ENCODE data around the gene DNAJC25. TPM values are rescaled to one million over a fixed set of nuclear protein-coding genes. Genes with fewer than 3 reads are reported as not detected.

Gene DNAJC25
- total RNA-seq, 1 donor from 2014 or later, result 12.2 TPM

DNA sequence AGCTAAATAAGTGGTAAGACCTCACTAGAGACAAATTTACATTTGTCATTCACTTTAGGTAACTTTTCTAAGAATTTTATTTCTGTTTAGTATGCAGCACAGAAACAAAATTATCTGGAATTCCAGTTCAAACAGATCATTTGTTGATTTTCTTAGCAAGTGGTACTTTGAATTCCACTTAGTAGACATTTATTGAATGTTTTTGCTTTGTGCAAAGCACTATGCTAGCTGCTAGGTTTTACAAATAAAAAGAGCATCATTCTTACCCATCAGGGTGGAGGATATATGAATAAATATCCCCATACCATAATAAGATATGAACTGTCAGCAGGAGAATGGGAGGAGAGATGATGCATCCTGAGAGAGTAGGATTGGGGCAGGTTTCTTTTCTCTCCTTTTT is 65.7 kb downstream of the DNAJC25 start:
- Mint-ChIP-seq H3K36me3 (ENCODE audit: low read depth, unreplicated experiment) (peaks cover 8% of the 10 kb centered on the region), H3K4me1 (ENCODE audit: low read depth, unreplicated experiment) (no peaks in the 10 kb centered on the region), H3K27me3 (ENCODE audit: low read depth, unreplicated experiment) (no peaks in the 10 kb centered on the region), H3K9me3 (ENCODE audit: unreplicated experiment) (peaks cover 4% of the 10 kb centered on the region), H3K27ac (ENCODE audit: unreplicated experiment) (no peak overlapping the region), H3K4me3 (ENCODE audit: unreplicated experiment) (no peak overlapping the region)
- no peaks in the 10 kb centered on the region for H3K27me3 ChIP-seq (ENCODE audit: insufficient read depth, low read length)
- DNase-seq (ENCODE audit: low read depth), result no peak
- H3K4me1 ChIP-seq (ENCODE audit: insufficient read depth, low read length), result no peaks in the 10 kb centered on the region
- TF ChIP-seq EZH2 (IDR thresholded peaks at IDR 0.05; ENCODE audit: insufficient read depth, low read length) (no peak), CTCF (IDR thresholded peaks at IDR 0.05; ENCODE audit: insufficient read depth, low read depth, low read length) (no peak)
- H3K9ac ChIP-seq (ENCODE audit: low read length), result no peak overlapping the region
- H3K36me3 ChIP-seq (ENCODE audit: insufficient read depth, low read length), result no peaks in the 10 kb centered on the region
- FAIRE-seq, result no peak
- no peak overlapping the region for H3K4me3 ChIP-seq (ENCODE audit: insufficient read depth, low read depth, low read length)
- no peak overlapping the region for H3K27ac ChIP-seq (ENCODE audit: low read depth, low read length)
- no peaks in the 10 kb centered on the region for H4K20me1 ChIP-seq (ENCODE audit: insufficient read depth, low read length)
- no peak overlapping the region for H2AFZ ChIP-seq (ENCODE audit: low read depth, low read length)
- H3K79me2 ChIP-seq (ENCODE audit: insufficient read depth, low read length), result no peaks in the 10 kb centered on the region
- H3K9me3 ChIP-seq (ENCODE audit: insufficient read depth, low read depth, low read length), result no peaks in the 10 kb centered on the region
- H3K4me2 ChIP-seq (ENCODE audit: low read length), result no peak overlapping the region

DNA sequence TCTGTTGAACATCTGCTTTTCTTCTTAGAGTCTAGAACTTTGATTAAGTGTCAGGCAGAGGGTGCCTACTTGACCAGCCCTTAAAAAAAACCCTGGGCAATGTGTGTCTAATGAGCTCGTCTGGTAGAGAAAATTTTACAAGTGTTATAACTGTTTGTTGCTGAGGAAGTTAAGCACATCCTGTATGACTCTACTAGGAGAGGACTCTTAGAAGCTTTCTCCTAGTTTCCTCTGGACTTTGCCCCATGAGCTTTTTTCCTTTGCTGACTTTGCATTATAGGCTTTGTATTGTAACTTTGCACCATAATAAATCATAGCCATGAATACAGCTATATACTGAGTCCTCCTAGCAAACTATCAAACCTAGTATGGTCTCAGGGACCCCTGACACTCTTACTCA is 69.6 kb downstream of the DNAJC25 start:
- FAIRE-seq (no peak), DNase-seq (ENCODE audit: low read depth) (no peak)
- Histone ChIP-seq H3K4me1 (ENCODE audit: insufficient read depth, low read length) (no peaks in the 10 kb centered on the region), H3K9ac (ENCODE audit: low read length) (no peak overlapping the region), H3K4me3 (ENCODE audit: insufficient read depth, low read depth, low read length) (no peak overlapping the region), H3K4me2 (ENCODE audit: low read length) (no peak overlapping the region), H3K27ac (ENCODE audit: low read depth, low read length) (no peak overlapping the region), H3K9me3 (ENCODE audit: insufficient read depth, low read depth, low read length) (no peaks in the 10 kb centered on the region), H2AFZ (ENCODE audit: low read depth, low read length) (no peak overlapping the region), H4K20me1 (ENCODE audit: insufficient read depth, low read length) (no peaks in the 10 kb centered on the region), H3K79me2 (ENCODE audit: insufficient read depth, low read length) (no peaks in the 10 kb centered on the region), H3K27me3 (ENCODE audit: insufficient read depth, low read length) (no peaks in the 10 kb centered on the region), H3K36me3 (ENCODE audit: insufficient read depth, low read length) (no peaks in the 10 kb centered on the region)
- no peak overlapping the region for H3K4me3 Mint-ChIP-seq (ENCODE audit: unreplicated experiment)
- TF ChIP-seq CTCF (IDR thresholded peaks at IDR 0.05; ENCODE audit: insufficient read depth, low read depth, low read length), result no peak
- no peak for TF ChIP-seq EZH2 (IDR thresholded peaks at IDR 0.05; ENCODE audit: insufficient read depth, low read length)
- peaks cover 8% of the 10 kb centered on the region for H3K36me3 Mint-ChIP-seq (ENCODE audit: low read depth, unreplicated experiment)
- H3K9me3 Mint-ChIP-seq (ENCODE audit: unreplicated experiment), result peaks cover 4% of the 10 kb centered on the region
- H3K27ac Mint-ChIP-seq (ENCODE audit: unreplicated experiment), result no peak overlapping the region
- no peaks in the 10 kb centered on the region for H3K4me1 Mint-ChIP-seq (ENCODE audit: low read depth, unreplicated experiment)
- no peaks in the 10 kb centered on the region for H3K27me3 Mint-ChIP-seq (ENCODE audit: low read depth, unreplicated experiment)

Other genes starting within 250 kb of the DNAJC25 start
- 89.7 and 93.1 TPM in 2 replicates for gene ECPAS, start 147.0 kb upstream of the DNAJC25 start, total RNA-seq
- gene ZNF483, start 106.2 kb upstream of the DNAJC25 start, total RNA-seq, result 1.8 and 2.5 TPM in 2 replicates
- 36.9 and 43.5 TPM in 2 replicates for gene PTGR1, start 31.7 kb upstream of the DNAJC25 start, total RNA-seq
- gene GNG10, start 30.3 kb downstream of the DNAJC25 start, total RNA-seq, result 29.4 and 29.6 TPM in 2 replicates
- gene SHOC1, start 163.6 kb downstream of the DNAJC25 start, total RNA-seq, result not detected in 2 replicates